SJCRH30 (cell line): ENCODE measurements around the gene CPTP. TPM values are rescaled to one million over a fixed set of nuclear protein-coding genes. Genes with fewer than 3 reads are reported as not detected.

ENCODE experiments used
- DNase-seq, 2 experiments: peaks; one replicate each; pipeline ENCODE4 v3.0.0-alpha.2; 2015 to 2020
- H3K27ac ChIP-seq: fragments of 250-450 bp; sonication (Bioruptor Pico); 2 replicates; pipeline ENCODE4 v1.5.1; 2020; ENCODE audit warnings: mild to moderate bottlenecking, moderate library complexity
- H3K27me3 ChIP-seq: fragments of 250-450 bp; sonication (Bioruptor Pico); 2 replicates; pipeline ENCODE4 v1.5.1; 2020; ENCODE audit warnings: mild to moderate bottlenecking, moderate library complexity
- H3K36me3 ChIP-seq: fragments of 250-450 bp; sonication (Bioruptor Pico); 2 replicates; pipeline ENCODE4 v1.5.1; 2020; ENCODE audit warnings: mild to moderate bottlenecking, moderate library complexity
- H3K4me1 ChIP-seq: fragments of 250-450 bp; sonication (Bioruptor Pico); 2 replicates; pipeline ENCODE4 v1.5.1; 2020; ENCODE audit warnings: mild to moderate bottlenecking, moderate library complexity
- H3K4me3 ChIP-seq: fragments of 250-450 bp; sonication (Bioruptor Pico); 2 replicates; pipeline ENCODE4 v1.5.1; 2020; ENCODE audit warnings: mild to moderate bottlenecking, moderate library complexity
- H3K9me3 ChIP-seq: fragments of 250-450 bp; sonication (Bioruptor Pico); replicated peaks from 2 replicates; pipeline ENCODE4 v1.5.1; 2020; ENCODE audit warnings: mild to moderate bottlenecking, moderate library complexity
- total RNA-seq: library from RNA; depleted of rRNA; stranded (reverse); fragments of >200 nt; shearing (Covaris generic); gene quantifications from 2 replicates; pipeline ENCODE4 v1.2.3, GENCODE V29; 2014

CPTP gene
- total RNA-seq, 1 experiment from 2014 or later = 22.1 TPM

DNA sequence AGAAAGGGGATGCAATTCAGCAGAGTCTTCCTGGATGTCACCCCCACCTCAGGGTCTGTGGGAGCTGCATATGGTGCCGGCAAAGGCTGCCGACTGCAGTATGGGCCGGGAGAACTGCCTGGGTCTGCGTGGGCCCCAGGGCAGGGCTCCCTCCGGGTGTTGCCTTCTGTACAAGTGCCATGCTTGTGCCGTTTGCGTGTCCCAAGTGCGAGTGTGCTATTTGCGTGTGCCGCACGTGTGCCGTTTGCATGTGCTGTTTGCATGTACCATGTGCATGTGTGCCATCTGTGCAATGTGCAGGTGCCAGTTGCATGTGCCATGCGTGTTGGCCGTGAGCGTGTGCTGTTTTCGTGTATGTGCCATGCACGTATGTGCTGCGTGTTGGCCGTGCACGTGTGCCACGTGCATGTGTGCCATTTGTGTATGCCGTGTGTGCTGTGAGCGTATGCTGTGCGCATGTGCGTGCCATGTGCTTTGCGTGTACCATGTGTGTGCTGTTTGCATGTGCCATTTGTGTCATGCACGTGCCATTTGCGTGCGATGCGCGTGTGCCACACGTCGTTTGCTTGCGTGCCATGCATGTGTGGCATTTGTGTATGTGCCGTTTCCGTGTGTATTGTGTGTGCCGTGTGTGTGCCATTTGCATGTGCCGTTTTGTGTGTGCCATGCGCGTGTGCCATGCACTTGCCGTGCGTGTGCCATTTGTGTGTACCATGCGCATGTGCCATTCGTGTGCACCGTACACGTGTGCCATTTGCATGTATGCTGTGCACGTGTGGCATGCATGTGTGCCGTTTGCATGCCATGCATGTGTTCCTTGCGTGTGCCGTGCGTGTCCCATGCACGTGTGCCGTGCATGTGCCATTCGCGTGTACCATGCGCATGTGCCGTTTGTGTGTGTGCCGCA, 5.0 kb downstream of the CPTP start:
- no peaks in the 10 kb centered on the region for H3K9me3 ChIP-seq
- H3K27me3 ChIP-seq = no peaks in the 10 kb centered on the region
- no peaks in the 10 kb centered on the region for H3K36me3 ChIP-seq
- peaks cover 17% of the 10 kb centered on the region; the same call in 1 of the 2 replicates for H3K4me1 ChIP-seq
- DNase-seq = no peak
- H3K27ac ChIP-seq = no peak overlapping the region
- H3K4me3 ChIP-seq = no peak overlapping the region

GRCh38 chr1:1330366-1331067, 5.9 kb downstream of the CPTP start:
- no peak overlapping the region for H3K27ac ChIP-seq
- peaks cover 14% of the 10 kb centered on the region; the same call in 1 of the 2 replicates for H3K4me1 ChIP-seq
- H3K4me3 ChIP-seq = no peak overlapping the region
- H3K36me3 ChIP-seq = no peaks in the 10 kb centered on the region
- no peak for DNase-seq
- H3K27me3 ChIP-seq = no peaks in the 10 kb centered on the region
- no peaks in the 10 kb centered on the region for H3K9me3 ChIP-seq

DNA sequence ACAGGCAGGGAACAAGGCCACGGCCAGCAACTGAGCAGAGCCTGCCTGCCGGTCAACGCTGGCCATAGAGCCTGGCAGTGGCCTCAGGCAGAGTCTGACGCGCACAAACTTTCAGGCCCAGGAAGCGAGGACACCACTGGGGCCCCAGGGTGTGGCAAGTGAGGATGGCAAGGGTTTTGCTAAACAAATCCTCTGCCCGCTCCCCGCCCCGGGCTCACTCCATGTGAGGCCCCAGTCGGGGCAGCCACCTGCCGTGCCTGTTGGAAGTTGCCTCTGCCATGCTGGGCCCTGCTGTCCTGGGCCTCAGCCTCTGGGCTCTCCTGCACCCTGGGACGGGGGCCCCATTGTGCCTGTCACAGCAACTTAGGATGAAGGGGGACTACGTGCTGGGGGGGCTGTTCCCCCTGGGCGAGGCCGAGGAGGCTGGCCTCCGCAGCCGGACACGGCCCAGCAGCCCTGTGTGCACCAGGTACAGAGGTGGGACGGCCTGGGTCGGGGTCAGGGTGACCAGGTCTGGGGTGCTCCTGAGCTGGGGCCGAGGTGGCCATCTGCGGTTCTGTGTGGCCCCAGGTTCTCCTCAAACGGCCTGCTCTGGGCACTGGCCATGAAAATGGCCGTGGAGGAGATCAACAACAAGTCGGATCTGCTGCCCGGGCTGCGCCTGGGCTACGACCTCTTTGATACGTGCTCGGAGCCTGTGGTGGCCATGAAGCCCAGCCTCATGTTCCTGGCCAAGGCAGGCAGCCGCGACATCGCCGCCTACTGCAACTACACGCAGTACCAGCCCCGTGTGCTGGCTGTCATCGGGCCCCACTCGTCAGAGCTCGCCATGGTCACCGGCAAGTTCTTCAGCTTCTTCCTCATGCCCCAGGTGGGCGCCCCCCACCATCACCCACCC, 6.7 kb downstream of the CPTP start, which contains the start of gene TAS1R3:
Gene TAS1R3, plus strand, starts transcription at position 213 of the 898 bp plus-strand sequence. Its CDS starts 66 bp downstream, at position 279.
- Histone ChIP-seq H3K27ac (no peak within 1 kb of the TSS), H3K4me3 (no peak within 1 kb of the TSS), H3K9me3 (no peaks in the 10 kb centered on the region), H3K36me3 (no peaks in the 10 kb centered on the region), H3K27me3 (no peaks in the 10 kb centered on the region), H3K4me1 (peaks cover 11% of the 10 kb centered on the region; the same call in 1 of the 2 replicates)
- DNase-seq = peak in 1 of 2 experiments; percentile 53

DNA sequence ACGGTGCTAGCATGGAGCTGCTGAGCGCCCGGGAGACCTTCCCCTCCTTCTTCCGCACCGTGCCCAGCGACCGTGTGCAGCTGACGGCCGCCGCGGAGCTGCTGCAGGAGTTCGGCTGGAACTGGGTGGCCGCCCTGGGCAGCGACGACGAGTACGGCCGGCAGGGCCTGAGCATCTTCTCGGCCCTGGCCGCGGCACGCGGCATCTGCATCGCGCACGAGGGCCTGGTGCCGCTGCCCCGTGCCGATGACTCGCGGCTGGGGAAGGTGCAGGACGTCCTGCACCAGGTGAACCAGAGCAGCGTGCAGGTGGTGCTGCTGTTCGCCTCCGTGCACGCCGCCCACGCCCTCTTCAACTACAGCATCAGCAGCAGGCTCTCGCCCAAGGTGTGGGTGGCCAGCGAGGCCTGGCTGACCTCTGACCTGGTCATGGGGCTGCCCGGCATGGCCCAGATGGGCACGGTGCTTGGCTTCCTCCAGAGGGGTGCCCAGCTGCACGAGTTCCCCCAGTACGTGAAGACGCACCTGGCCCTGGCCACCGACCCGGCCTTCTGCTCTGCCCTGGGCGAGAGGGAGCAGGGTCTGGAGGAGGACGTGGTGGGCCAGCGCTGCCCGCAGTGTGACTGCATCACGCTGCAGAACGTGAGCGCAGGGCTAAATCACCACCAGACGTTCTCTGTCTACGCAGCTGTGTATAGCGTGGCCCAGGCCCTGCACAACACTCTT, 7.6 kb downstream of the CPTP start:
- Histone ChIP-seq H3K27me3 (no peaks in the 10 kb centered on the region), H3K4me1 (peaks cover 11% of the 10 kb centered on the region; the same call in 1 of the 2 replicates), H3K4me3 (no peak overlapping the region), H3K36me3 (no peaks in the 10 kb centered on the region), H3K9me3 (no peaks in the 10 kb centered on the region), H3K27ac (no peak overlapping the region)
- no peak for DNase-seq

DNA sequence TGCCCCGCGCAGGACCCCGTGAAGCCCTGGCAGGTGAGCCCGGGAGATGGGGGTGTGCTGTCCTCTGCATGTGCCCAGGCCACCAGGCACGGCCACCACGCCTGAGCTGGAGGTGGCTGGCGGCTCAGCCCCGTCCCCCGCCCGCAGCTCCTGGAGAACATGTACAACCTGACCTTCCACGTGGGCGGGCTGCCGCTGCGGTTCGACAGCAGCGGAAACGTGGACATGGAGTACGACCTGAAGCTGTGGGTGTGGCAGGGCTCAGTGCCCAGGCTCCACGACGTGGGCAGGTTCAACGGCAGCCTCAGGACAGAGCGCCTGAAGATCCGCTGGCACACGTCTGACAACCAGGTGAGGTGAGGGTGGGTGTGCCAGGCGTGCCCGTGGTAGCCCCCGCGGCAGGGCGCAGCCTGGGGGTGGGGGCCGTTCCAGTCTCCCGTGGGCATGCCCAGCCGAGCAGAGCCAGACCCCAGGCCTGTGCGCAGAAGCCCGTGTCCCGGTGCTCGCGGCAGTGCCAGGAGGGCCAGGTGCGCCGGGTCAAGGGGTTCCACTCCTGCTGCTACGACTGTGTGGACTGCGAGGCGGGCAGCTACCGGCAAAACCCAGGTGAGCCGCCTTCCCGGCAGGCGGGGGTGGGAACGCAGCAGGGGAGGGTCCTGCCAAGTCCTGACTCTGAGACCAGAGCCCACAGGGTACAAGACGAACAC, 8.3 kb downstream of the CPTP start:
- Histone ChIP-seq H3K4me1 (peaks cover 11% of the 10 kb centered on the region; the same call in 1 of the 2 replicates), H3K27ac (no peak overlapping the region), H3K9me3 (no peaks in the 10 kb centered on the region), H3K4me3 (no peak overlapping the region), H3K27me3 (no peaks in the 10 kb centered on the region), H3K36me3 (no peaks in the 10 kb centered on the region)
- DNase-seq = no peak

- Histone ChIP-seq H3K27me3 (no peaks in the 10 kb centered on the region), H3K27ac (no peak overlapping the region), H3K4me3 (no peak overlapping the region), H3K36me3 (peaks cover 6% of the 10 kb centered on the region), H3K4me1 (peaks cover 11% of the 10 kb centered on the region; the same call in 1 of the 2 replicates), H3K9me3 (no peaks in the 10 kb centered on the region)
- no peak for DNase-seq
Measured at GRCh38 chr1:1333551-1334241, 9.1 kb downstream of the CPTP start.

DNA sequence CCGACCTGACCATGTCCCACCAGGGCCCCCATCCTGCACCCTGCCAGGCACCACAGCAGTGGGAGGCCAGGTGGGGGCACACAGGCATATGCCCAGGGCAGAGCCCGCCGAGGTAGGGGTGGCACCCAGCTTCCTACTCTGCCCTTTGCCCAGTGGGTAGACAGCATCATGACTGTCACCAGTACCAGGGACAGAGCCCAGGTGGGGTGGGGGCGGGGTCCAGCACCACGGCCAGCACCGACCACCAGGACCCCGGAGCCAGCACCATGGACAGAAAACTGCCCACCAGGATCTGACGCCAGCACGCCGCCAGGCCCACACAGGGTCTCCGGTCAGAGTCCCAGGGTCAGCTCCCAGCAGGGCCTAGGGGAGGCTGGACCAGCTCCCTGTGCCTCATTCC, 10.2 kb downstream of the CPTP start:
- Histone ChIP-seq H3K9me3 (no peaks in the 10 kb centered on the region), H3K36me3 (peaks cover 6% of the 10 kb centered on the region), H3K27ac (no peak overlapping the region), H3K4me1 (peaks cover 11% of the 10 kb centered on the region; the same call in 1 of the 2 replicates), H3K27me3 (no peaks in the 10 kb centered on the region), H3K4me3 (no peak overlapping the region)
- DNase-seq = peak; percentile 58 to 62

DNA sequence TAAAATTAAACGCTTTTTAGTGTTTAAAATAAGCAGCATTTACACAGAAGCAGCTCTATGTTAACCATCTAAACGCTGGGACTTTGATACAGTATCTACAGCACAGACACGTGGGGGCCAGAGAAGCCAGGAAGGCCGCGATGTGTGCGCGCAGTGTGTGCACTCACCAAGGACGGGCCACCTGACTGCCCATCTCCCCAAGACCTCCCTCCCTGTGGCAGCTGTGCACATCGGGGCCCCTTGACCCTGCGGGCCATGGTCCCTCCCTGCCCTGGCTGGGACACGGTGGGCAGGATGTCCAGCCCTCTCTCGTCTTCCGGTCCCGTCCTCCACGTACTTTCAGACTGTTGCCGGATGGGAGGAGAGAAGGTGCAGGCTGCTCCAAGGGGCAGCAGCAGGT, 10.7 kb downstream of the CPTP start:
- no peaks in the 10 kb centered on the region for H3K27me3 ChIP-seq
- peaks cover 6% of the 10 kb centered on the region for H3K36me3 ChIP-seq
- H3K27ac ChIP-seq = no peak overlapping the region
- peaks cover 11% of the 10 kb centered on the region; the same call in 1 of the 2 replicates for H3K4me1 ChIP-seq
- H3K9me3 ChIP-seq = no peaks in the 10 kb centered on the region
- no peak overlapping the region for H3K4me3 ChIP-seq
- DNase-seq = no peak

GRCh38 chr1:1335792-1336248, 11.2 kb downstream of the CPTP start:
- no peak overlapping the region for H3K27ac ChIP-seq
- H3K4me3 ChIP-seq = no peak overlapping the region
- no peak for DNase-seq
- H3K9me3 ChIP-seq = no peaks in the 10 kb centered on the region
- H3K27me3 ChIP-seq = no peaks in the 10 kb centered on the region
- peaks cover 7% of the 10 kb centered on the region; the same call in 1 of the 2 replicates for H3K4me1 ChIP-seq
- H3K36me3 ChIP-seq = peaks cover 7% of the 10 kb centered on the region

GRCh38 chr1:1336446-1336845, 11.8 kb downstream of the CPTP start:
- Histone ChIP-seq H3K4me1 (peaks cover under 1% of the 10 kb centered on the region; the same call in 1 of the 2 replicates), H3K4me3 (no peak overlapping the region), H3K27me3 (no peaks in the 10 kb centered on the region), H3K9me3 (no peaks in the 10 kb centered on the region), H3K36me3 (peaks cover 12% of the 10 kb centered on the region), H3K27ac (no peak overlapping the region)
- DNase-seq = no peak

DNA sequence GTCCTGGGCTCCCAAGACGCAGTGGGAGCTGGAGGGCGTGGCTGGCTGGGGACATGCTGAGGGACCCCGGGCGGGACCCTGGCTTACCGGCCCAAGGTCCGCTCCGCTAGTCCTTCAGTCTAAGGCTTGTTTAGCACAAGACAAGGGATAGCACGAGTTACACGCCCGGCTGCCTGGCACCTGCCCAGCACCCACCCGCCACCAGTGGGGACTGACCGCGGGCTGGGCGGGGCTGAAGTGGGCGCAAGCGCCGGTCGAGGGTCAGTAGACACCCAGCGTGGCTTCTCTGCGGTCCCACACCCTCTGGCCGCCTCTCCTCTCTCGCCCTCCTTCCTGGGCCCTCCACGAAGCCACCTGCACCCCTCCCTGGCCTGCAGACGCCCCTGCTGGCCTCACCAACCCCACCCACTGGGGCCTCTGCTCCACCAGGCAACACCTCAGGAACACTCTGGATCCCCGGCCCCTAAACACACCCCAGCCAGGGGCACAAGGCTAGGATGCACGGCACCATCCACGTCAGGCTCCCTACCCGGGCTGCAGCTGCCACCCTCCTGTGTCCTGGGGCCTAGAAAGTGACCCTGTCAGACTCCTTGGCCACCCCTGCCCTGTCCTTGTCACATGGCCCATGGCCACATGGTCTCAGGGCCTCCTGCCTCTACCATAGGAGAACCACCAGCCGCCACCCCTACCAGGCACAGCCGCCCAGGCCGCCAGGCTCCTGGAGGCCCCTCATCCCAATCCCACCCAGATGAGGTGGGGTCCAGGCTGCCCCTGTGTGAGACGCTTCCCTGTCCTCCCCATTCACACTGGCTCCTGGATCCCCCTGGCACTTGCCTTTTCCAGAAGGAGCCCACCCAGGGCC, 12.6 kb downstream of the CPTP start:
- Histone ChIP-seq H3K4me1 (no peaks in the 10 kb centered on the region; the same call in 1 of the 2 replicates), H3K9me3 (no peaks in the 10 kb centered on the region), H3K4me3 (no peak overlapping the region), H3K27ac (no peak overlapping the region), H3K27me3 (no peaks in the 10 kb centered on the region), H3K36me3 (peaks cover 12% of the 10 kb centered on the region)
- DNase-seq = no peak

- Histone ChIP-seq H3K36me3 (peaks cover 12% of the 10 kb centered on the region), H3K4me3 (no peak overlapping the region)
Measured at GRCh38 chr1:1337793-1338147, 13.2 kb downstream of the CPTP start.

More at GRCh38 chr1:1337793-1338147, 13.2 kb downstream of the CPTP start:
- H3K4me1 ChIP-seq = no peaks in the 10 kb centered on the region; the same call in 1 of the 2 replicates
- DNase-seq = no peak
- no peaks in the 10 kb centered on the region for H3K27me3 ChIP-seq
- no peaks in the 10 kb centered on the region for H3K9me3 ChIP-seq
- no peak overlapping the region for H3K27ac ChIP-seq
